ENCODE data around the gene C3orf22. TPM values are rescaled to one million over a fixed set of nuclear protein-coding genes. Genes with fewer than 3 reads are reported as not detected.

Gene C3orf22
- total RNA-seq, 5 donors from 2014 or later (not counting 1 experiment from before 2014, with no cell fraction given), result not detected

GRCh38 chr3:126544596-126545281, 14.0 kb downstream of the C3orf22 start:
- DNase-seq, result peak in 3 of 35 experiments; percentile 0 to 15 (median 8)
- Mint-ChIP-seq H3K9me3 (no peaks in the 10 kb centered on the region), H3K27me3 (peaks cover 7 to 8% of the 10 kb centered on the region in 2 donors), H3K4me1 (peaks cover 0 to 2% (median 0%) of the 10 kb centered on the region in 3 donors), H3K27ac (no peak overlapping the region), H3K36me3 (no peaks in the 10 kb centered on the region), H3K4me3 (no peak overlapping the region)
- no peak overlapping the region for H3K4me3 ChIP-seq (ENCODE audit: control insufficient read depth in 1 of 2, extremely low read depth in 1 of 2, low read length in 1 of 2)
- no peak overlapping the region for H3K27ac ChIP-seq (ENCODE audit: low read length)
- H3K4me1 ChIP-seq (ENCODE audit: control insufficient read depth in 1 of 2, extremely low read depth in 1 of 2, insufficient read depth in 2 of 2, low read length in 2 of 2), result no peaks in the 10 kb centered on the region
- ATAC-seq (replicated peaks in 1 of 4), result no peak
- H3K9me3 ChIP-seq, result no peaks in the 10 kb centered on the region
- H3K27me3 ChIP-seq (replicated peaks in 1 of 2; ENCODE audit: control insufficient read depth in 2 of 2, extremely low read depth in 1 of 2, insufficient read depth in 2 of 2, low read length in 1 of 2), result peaks cover 0 to 17% of the 10 kb centered on the region in 2 experiments
- WGBS (ENCODE audit: insufficient coverage), result 45% methylated on average over 5 of the region's 7 CpGs
- H3K36me3 ChIP-seq (ENCODE audit: control insufficient read depth in 2 of 2, extremely low read depth in 1 of 2, insufficient read depth in 1 of 2, low read length in 1 of 2), result no peaks in the 10 kb centered on the region
- CTCF ChIA-PET, result no interaction called here
- POLR2A ChIA-PET, result no interaction called here

GRCh38 chr3:126543457-126544061, 15.2 kb downstream of the C3orf22 start:
- ATAC-seq (replicated peaks in 1 of 4) (no peak), DNase-seq (peak in 2 of 35 experiments; percentile 7 to 10)
- H3K4me3 ChIP-seq (ENCODE audit: control insufficient read depth in 1 of 2, extremely low read depth in 1 of 2, low read length in 1 of 2), result no peak overlapping the region
- no peaks in the 10 kb centered on the region for H3K36me3 ChIP-seq (ENCODE audit: control insufficient read depth in 2 of 2, extremely low read depth in 1 of 2, insufficient read depth in 1 of 2, low read length in 1 of 2)
- CTCF ChIA-PET, result no interaction called here
- H3K4me1 ChIP-seq (ENCODE audit: control insufficient read depth in 1 of 2, extremely low read depth in 1 of 2, insufficient read depth in 2 of 2, low read length in 2 of 2), result no peaks in the 10 kb centered on the region
- no peak overlapping the region for H3K27ac ChIP-seq (ENCODE audit: low read length)
- no peaks in the 10 kb centered on the region for H3K36me3 Mint-ChIP-seq
- H3K27me3 Mint-ChIP-seq, result peaks cover 5 to 8% of the 10 kb centered on the region in 2 donors
- no peak overlapping the region for H3K27ac Mint-ChIP-seq
- peaks cover 0 to 15% of the 10 kb centered on the region in 2 experiments for H3K27me3 ChIP-seq (replicated peaks in 1 of 2; ENCODE audit: control insufficient read depth in 2 of 2, extremely low read depth in 1 of 2, insufficient read depth in 2 of 2, low read length in 1 of 2)
- no peaks in the 10 kb centered on the region for H3K9me3 ChIP-seq
- no peaks in the 10 kb centered on the region for H3K9me3 Mint-ChIP-seq
- peaks cover 0 to 2% (median 0%) of the 10 kb centered on the region in 3 donors for H3K4me1 Mint-ChIP-seq
- no peak overlapping the region for H3K4me3 Mint-ChIP-seq
- POLR2A ChIA-PET, result no interaction called here
- 92% methylated on average over 2 of the region's 2 CpGs for WGBS (ENCODE audit: insufficient coverage)

DNA sequence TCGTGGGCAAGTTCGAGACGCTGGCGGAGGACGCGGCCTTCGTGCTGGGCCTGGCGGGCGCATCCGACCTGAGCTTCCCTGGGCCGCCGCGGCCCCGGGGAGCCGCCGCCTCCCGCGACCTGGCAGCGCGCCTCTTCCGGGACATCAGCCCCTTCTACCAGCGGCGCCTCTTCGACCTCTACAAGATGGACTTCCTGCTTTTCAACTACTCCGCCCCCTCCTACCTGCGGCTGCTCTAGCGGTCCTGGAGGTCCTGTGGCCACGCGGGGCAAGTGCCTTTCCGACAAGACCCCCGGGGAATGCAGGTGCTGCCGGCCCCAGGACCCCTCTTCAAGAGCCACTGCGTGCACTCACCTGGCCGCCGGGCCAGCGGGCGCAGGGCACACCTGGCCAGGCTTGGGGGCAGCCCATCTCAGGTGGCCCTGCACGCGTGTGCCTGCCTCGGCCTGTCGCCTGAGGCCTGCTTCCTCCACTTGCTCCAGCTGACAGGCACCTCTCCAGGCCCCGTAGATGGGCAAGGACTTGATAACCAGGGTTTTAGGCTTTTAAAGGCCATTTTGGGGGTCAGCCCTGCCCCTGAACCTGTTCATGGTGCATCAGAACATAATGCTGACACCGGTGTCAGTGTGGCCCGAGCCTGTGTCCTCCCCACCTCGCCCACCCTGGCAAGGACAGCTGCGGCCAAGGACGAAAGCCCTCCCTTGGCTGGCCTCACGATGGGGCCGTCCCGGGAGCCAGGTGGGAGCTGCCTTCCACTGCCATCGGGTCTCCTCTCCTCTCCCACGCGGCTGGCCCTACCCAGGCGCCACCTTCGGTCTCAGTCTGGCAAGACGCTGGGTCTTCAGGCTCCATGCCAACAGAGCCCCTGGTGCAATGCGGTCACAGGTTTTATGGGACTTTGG, 16.1 kb downstream of the C3orf22 start:
- DNase-seq, result peak in 3 of 35 experiments; percentile 2 to 17 (median 7)
- Histone ChIP-seq H3K4me3 (ENCODE audit: control insufficient read depth in 1 of 2, extremely low read depth in 1 of 2, low read length in 1 of 2) (no peak overlapping the region), H3K9me3 (no peaks in the 10 kb centered on the region), H3K36me3 (ENCODE audit: control insufficient read depth in 2 of 2, extremely low read depth in 1 of 2, insufficient read depth in 1 of 2, low read length in 1 of 2) (no peaks in the 10 kb centered on the region), H3K27ac (ENCODE audit: low read length) (no peak overlapping the region), H3K27me3 (replicated peaks in 1 of 2; ENCODE audit: control insufficient read depth in 2 of 2, extremely low read depth in 1 of 2, insufficient read depth in 2 of 2, low read length in 1 of 2) (peaks cover 0 to 17% of the 10 kb centered on the region in 2 experiments), H3K4me1 (ENCODE audit: control insufficient read depth in 1 of 2, extremely low read depth in 1 of 2, insufficient read depth in 2 of 2, low read length in 2 of 2) (no peaks in the 10 kb centered on the region)
- Mint-ChIP-seq H3K27me3 (peaks cover 5 to 8% of the 10 kb centered on the region in 2 donors), H3K27ac (no peak overlapping the region), H3K36me3 (no peaks in the 10 kb centered on the region), H3K4me3 (no peak overlapping the region), H3K4me1 (peaks cover 0 to 2% (median 0%) of the 10 kb centered on the region in 3 donors), H3K9me3 (no peaks in the 10 kb centered on the region)
- POLR2A ChIA-PET, result no interaction called here
- WGBS (ENCODE audit: insufficient coverage), result 96% methylated on average over 50 of the region's 57 CpGs
- CTCF ChIA-PET, result no interaction called here
- ATAC-seq (replicated peaks in 1 of 4), result no peak

DNA sequence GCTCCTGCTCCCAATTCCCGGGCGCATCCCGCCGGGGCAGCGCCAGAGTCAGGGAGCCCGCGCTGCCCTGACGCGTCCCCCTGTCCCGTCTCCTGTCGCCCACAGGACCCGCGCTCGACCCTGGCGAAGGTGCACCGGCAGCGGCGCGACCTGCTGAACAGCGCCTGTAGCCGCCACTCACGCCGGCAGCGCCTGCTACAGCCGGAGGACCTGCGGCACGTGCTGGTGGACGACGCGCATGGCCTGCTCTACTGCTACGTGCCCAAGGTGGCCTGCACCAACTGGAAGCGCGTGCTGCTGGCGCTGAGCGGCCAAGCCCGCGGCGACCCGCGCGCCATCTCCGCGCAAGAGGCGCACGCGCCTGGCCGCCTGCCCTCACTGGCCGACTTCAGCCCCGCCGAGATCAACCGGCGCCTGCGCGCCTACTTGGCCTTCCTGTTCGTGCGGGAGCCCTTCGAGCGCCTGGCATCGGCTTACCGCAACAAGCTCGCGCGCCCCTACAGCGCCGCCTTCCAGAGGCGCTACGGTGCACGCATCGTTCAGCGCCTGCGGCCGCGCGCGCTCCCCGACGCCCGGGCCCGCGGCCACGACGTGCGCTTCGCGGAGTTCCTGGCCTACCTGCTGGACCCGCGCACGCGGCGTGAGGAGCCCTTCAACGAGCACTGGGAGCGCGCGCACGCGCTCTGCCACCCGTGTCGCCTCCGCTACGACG, 16.9 kb downstream of the C3orf22 start:
- DNase-seq (peak in 3 of 35 experiments; percentile 0 to 4 (median 3)), ATAC-seq (replicated peaks in 1 of 4) (no peak)
- Mint-ChIP-seq H3K4me1 (peaks cover 0 to 2% (median 0%) of the 10 kb centered on the region in 3 donors), H3K36me3 (no peaks in the 10 kb centered on the region), H3K4me3 (no peak overlapping the region), H3K9me3 (no peaks in the 10 kb centered on the region), H3K27ac (no peak overlapping the region), H3K27me3 (peaks cover 2 to 11% of the 10 kb centered on the region in 2 donors)
- ChIA-PET POLR2A (no interaction called here), CTCF (no interaction called here)
- no peaks in the 10 kb centered on the region for H3K36me3 ChIP-seq (ENCODE audit: control insufficient read depth in 2 of 2, extremely low read depth in 1 of 2, insufficient read depth in 1 of 2, low read length in 1 of 2)
- 97% methylated on average over 100 of the region's 101 CpGs for WGBS (ENCODE audit: insufficient coverage)
- no peaks in the 10 kb centered on the region for H3K9me3 ChIP-seq
- no peak overlapping the region for H3K27ac ChIP-seq (ENCODE audit: low read length)
- H3K27me3 ChIP-seq (replicated peaks in 1 of 2; ENCODE audit: control insufficient read depth in 2 of 2, extremely low read depth in 1 of 2, insufficient read depth in 2 of 2, low read length in 1 of 2), result peaks cover 0 to 13% of the 10 kb centered on the region in 2 experiments
- H3K4me1 ChIP-seq (ENCODE audit: control insufficient read depth in 1 of 2, extremely low read depth in 1 of 2, insufficient read depth in 2 of 2, low read length in 2 of 2), result no peaks in the 10 kb centered on the region
- no peak overlapping the region for H3K4me3 ChIP-seq (ENCODE audit: control insufficient read depth in 1 of 2, extremely low read depth in 1 of 2, low read length in 1 of 2)

- Histone ChIP-seq H3K9me3 (no peaks in the 10 kb centered on the region), H3K4me3 (ENCODE audit: control insufficient read depth in 1 of 2, extremely low read depth in 1 of 2, low read length in 1 of 2) (peak overlapping the region in 1 of 2 donors; percentile 26), H3K27me3 (replicated peaks in 1 of 2; ENCODE audit: control insufficient read depth in 2 of 2, extremely low read depth in 1 of 2, insufficient read depth in 2 of 2, low read length in 1 of 2) (peaks cover 0 to 15% of the 10 kb centered on the region in 2 experiments), H3K36me3 (ENCODE audit: control insufficient read depth in 2 of 2, extremely low read depth in 1 of 2, insufficient read depth in 1 of 2, low read length in 1 of 2) (no peaks in the 10 kb centered on the region), H3K4me1 (ENCODE audit: control insufficient read depth in 1 of 2, extremely low read depth in 1 of 2, insufficient read depth in 2 of 2, low read length in 2 of 2) (no peaks in the 10 kb centered on the region), H3K27ac (ENCODE audit: low read length) (no peak overlapping the region)
- peaks cover 0 to 2% (median 0%) of the 10 kb centered on the region in 3 donors for H3K4me1 Mint-ChIP-seq
- H3K27me3 Mint-ChIP-seq, result peaks cover 0 to 11% of the 10 kb centered on the region in 2 donors
- H3K4me3 Mint-ChIP-seq, result no peak overlapping the region
- ATAC-seq (replicated peaks in 1 of 4), result no peak
- no peaks in the 10 kb centered on the region for H3K9me3 Mint-ChIP-seq
- ChIA-PET POLR2A (no interaction called here), CTCF (no interaction called here)
- no peaks in the 10 kb centered on the region for H3K36me3 Mint-ChIP-seq
- WGBS (ENCODE audit: insufficient coverage), result 52% methylated on average over 23 of the region's 24 CpGs
- DNase-seq, result peak in 2 of 35 experiments; percentile 1 to 7
- H3K27ac Mint-ChIP-seq, result no peak overlapping the region
Observed at GRCh38 chr3:126540951-126541627, 17.6 kb downstream of the C3orf22 start.

Data from T-cell (primary cell).